OCI-LY3 (cell line): ENCODE data around the gene ARHGAP8.

Source experiments
- EZH2phosphoT487 ChIP-seq: fragments of 200-600 bp; shearing (Covaris generic); IDR thresholded peaks from 2 replicates; pipeline ENCODE4 v1.6.1; 2018; ENCODE audit warnings: antibody characterized with exemption, mixed run types, low read depth
- TF ChIP-seq, protein P1 (sequence below): fragments of 200-600, 300-600 bp; sonication (generic); IDR thresholded peaks from 2 replicates; pipeline ENCODE4 v1.5.1; 2014; ENCODE audit warnings: antibody characterized with exemption, low read length, low read depth

DNA sequence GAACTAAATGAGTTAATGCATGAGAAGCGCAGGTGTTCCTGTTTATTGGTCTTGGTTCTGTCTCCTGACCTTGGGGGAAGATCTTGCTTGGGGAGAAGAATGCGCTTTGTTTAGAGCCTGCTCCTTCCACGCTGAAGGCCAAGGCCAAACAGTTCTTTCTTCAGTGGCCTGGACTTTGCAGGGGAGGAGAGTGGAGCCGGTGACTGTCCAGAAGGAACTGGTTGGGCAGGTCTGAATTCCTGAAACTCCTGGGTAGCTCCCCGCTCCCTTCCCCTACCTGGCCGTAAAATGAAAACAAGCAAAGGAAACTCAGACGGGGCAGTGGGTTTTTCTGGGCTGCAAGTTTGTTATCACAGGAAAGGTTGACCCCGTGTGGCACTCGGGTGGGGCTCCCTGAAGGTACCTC lies 3.6 kb downstream of the ARHGAP8 start:
- TF ChIP-seq, protein P1, sequence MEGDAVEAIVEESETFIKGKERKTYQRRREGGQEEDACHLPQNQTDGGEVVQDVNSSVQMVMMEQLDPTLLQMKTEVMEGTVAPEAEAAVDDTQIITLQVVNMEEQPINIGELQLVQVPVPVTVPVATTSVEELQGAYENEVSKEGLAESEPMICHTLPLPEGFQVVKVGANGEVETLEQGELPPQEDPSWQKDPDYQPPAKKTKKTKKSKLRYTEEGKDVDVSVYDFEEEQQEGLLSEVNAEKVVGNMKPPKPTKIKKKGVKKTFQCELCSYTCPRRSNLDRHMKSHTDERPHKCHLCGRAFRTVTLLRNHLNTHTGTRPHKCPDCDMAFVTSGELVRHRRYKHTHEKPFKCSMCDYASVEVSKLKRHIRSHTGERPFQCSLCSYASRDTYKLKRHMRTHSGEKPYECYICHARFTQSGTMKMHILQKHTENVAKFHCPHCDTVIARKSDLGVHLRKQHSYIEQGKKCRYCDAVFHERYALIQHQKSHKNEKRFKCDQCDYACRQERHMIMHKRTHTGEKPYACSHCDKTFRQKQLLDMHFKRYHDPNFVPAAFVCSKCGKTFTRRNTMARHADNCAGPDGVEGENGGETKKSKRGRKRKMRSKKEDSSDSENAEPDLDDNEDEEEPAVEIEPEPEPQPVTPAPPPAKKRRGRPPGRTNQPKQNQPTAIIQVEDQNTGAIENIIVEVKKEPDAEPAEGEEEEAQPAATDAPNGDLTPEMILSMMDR, result no peak
- no peak for TF ChIP-seq EZH2phosphoT487
